HG03457 (cell line): ENCODE results near the gene DONSON.

Experiments used
- ATAC-seq: cut with Tn5 transposase; IDR thresholded peaks from one replicate; pipeline ENCODE4 v1.9.1; 2021; ENCODE audit warnings: moderate number of reproducible peaks; ENCODE audit not compliant: unreplicated experiment

DONSON gene

GRCh38 chr21:33542640-33543504 lies 45.6 kb downstream of the DONSON start, which contains the start of gene SON:
Gene SON (plus strand): TSS chr21:33543038. CDS start chr21:33543093, 55 bp downstream.
- ATAC-seq, result peak; percentile 89

- peak; percentile 32 for ATAC-seq
Measured at GRCh38 chr21:33541756-33542639, 46.5 kb downstream of the DONSON start, which contains the start of gene GART. Gene GART (minus strand): TSS chr21:33542117. CDS start chr21:33539315, 2,802 bp downstream.

- ATAC-seq, result no peak
Measured at GRCh38 chr21:33541105-33541711, 47.3 kb downstream of the DONSON start.

DNA sequence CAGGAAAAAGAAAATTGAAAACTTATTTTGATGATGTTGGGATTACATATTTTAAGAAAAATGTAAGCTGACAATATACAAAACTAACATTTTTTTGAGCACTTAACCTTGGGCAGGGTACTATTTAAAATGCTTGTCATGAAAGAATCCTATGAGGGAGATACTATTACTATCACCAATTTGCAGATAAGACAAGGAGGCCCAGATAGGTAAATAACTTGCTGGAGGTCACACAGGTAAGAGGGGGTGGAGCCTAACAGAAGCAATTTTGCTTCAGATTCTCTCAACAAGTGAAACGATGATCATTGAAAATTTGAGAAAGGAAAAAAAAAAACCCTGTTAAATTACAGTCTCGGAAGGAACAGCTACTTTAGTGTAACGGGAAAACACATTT lies 47.8 kb downstream of the DONSON start:
- no peak for ATAC-seq

DNA sequence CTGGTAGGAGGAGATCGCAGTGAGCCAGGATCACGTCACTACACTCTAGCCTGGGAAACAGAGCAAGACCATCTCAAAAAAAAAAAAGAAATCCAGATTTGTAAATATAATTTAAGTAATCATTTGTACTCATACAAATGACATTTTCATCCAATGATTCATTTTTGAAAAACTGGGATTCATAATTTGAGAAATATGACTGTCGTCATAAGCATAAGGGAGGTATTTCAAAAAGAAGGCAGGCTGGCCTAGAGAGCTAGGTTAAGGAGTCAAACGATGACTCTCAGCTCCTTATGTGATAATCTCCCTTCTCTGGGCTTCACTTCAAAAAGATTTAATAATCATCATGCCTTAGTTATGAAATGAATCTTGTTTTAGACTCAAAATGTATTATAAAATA lies 48.9 kb downstream of the DONSON start:
- ATAC-seq, result no peak

- no peak for ATAC-seq
Measured at GRCh38 chr21:33537212-33537611, 51.3 kb downstream of the DONSON start.

DNA sequence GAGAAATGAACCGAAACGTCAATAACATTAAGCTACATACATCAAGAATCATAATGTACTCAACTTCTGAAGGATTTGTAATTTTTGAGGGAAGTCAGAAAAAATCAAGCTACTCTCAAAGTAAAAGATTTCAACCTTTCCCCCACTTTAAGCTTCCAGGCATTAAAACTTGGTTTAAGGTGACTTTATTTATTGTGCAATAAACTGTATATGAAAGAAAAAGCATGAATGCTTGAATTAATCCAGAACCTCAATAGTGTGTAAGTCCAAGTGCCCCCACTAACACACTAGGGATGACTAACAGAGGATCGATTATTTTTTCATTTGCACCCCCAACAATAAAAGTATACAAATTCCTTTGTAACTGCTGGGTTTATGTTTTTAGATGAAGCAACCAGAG lies 57.5 kb downstream of the DONSON start:
- ATAC-seq, result no peak
